Measurements from ENCODE around the gene AUTS2.

Gene AUTS2

GRCh38 chr7:70420381-70420662, 822.0 kb downstream of the AUTS2 start:
- no peaks in the 10 kb centered on the region for H3K4me1 ChIP-seq (ENCODE audit: control insufficient read depth in 1 of 2, insufficient read depth in 2 of 2, low read length in 2 of 2)
- H3K36me3 ChIP-seq (ENCODE audit: control insufficient read depth in 1 of 2, insufficient read depth in 2 of 2, low read length in 2 of 2), result no peaks in the 10 kb centered on the region
- no peak overlapping the region for H3K27ac ChIP-seq (ENCODE audit: low read length)
- no peaks in the 10 kb centered on the region for H3K27me3 ChIP-seq (ENCODE audit: low read depth, low read length)
- H3K9me3 ChIP-seq (ENCODE audit: control insufficient read depth in 1 of 2, low read length in 2 of 2), result no peaks in the 10 kb centered on the region
- H3K4me3 ChIP-seq (ENCODE audit: low read depth in 1 of 2, low read length in 2 of 2), result no peak overlapping the region

GRCh38 chr7:70421319-70421718, 823.0 kb downstream of the AUTS2 start:
- no peaks in the 10 kb centered on the region for H3K27me3 ChIP-seq (ENCODE audit: low read depth, low read length)
- H3K9me3 ChIP-seq (ENCODE audit: control insufficient read depth in 1 of 2, low read length in 2 of 2), result no peaks in the 10 kb centered on the region
- H3K36me3 ChIP-seq (ENCODE audit: control insufficient read depth in 1 of 2, insufficient read depth in 2 of 2, low read length in 2 of 2), result no peaks in the 10 kb centered on the region
- H3K27ac ChIP-seq (ENCODE audit: low read length), result no peak overlapping the region
- no peak overlapping the region for H3K4me3 ChIP-seq (ENCODE audit: low read depth in 1 of 2, low read length in 2 of 2)
- H3K4me1 ChIP-seq (ENCODE audit: control insufficient read depth in 1 of 2, insufficient read depth in 2 of 2, low read length in 2 of 2), result no peaks in the 10 kb centered on the region

GRCh38 chr7:70426249-70426880, 828.1 kb downstream of the AUTS2 start:
- no peaks in the 10 kb centered on the region for H3K36me3 ChIP-seq (ENCODE audit: control insufficient read depth in 1 of 2, insufficient read depth in 2 of 2, low read length in 2 of 2)
- H3K27me3 ChIP-seq (ENCODE audit: low read depth, low read length), result no peaks in the 10 kb centered on the region
- no peak overlapping the region for H3K4me3 ChIP-seq (ENCODE audit: low read depth in 1 of 2, low read length in 2 of 2)
- H3K9me3 ChIP-seq (ENCODE audit: control insufficient read depth in 1 of 2, low read length in 2 of 2), result no peaks in the 10 kb centered on the region
- H3K27ac ChIP-seq (ENCODE audit: low read length), result no peak overlapping the region
- no peaks in the 10 kb centered on the region for H3K4me1 ChIP-seq (ENCODE audit: control insufficient read depth in 1 of 2, insufficient read depth in 2 of 2, low read length in 2 of 2)

- Histone ChIP-seq H3K4me1 (ENCODE audit: control insufficient read depth in 1 of 2, insufficient read depth in 2 of 2, low read length in 2 of 2) (no peaks in the 10 kb centered on the region), H3K27ac (ENCODE audit: low read length) (no peak overlapping the region)
Measured at GRCh38 chr7:70432567-70433001, 834.3 kb downstream of the AUTS2 start.

GRCh38 chr7:70434376-70434775, 836.1 kb downstream of the AUTS2 start:
- Histone ChIP-seq H3K4me3 (ENCODE audit: low read depth in 1 of 2, low read length in 2 of 2) (no peak overlapping the region), H3K9me3 (ENCODE audit: control insufficient read depth in 1 of 2, low read length in 2 of 2) (no peaks in the 10 kb centered on the region), H3K27me3 (ENCODE audit: low read depth, low read length) (no peaks in the 10 kb centered on the region), H3K27ac (ENCODE audit: low read length) (no peak overlapping the region), H3K4me1 (ENCODE audit: control insufficient read depth in 1 of 2, insufficient read depth in 2 of 2, low read length in 2 of 2) (no peaks in the 10 kb centered on the region), H3K36me3 (ENCODE audit: control insufficient read depth in 1 of 2, insufficient read depth in 2 of 2, low read length in 2 of 2) (no peaks in the 10 kb centered on the region)

More at GRCh38 chr7:70432567-70433001, 834.3 kb downstream of the AUTS2 start:
- Histone ChIP-seq H3K4me3 (ENCODE audit: low read depth in 1 of 2, low read length in 2 of 2) (no peak overlapping the region), H3K36me3 (ENCODE audit: control insufficient read depth in 1 of 2, insufficient read depth in 2 of 2, low read length in 2 of 2) (no peaks in the 10 kb centered on the region), H3K27me3 (ENCODE audit: low read depth, low read length) (no peaks in the 10 kb centered on the region), H3K9me3 (ENCODE audit: control insufficient read depth in 1 of 2, low read length in 2 of 2) (no peaks in the 10 kb centered on the region)

- no peak overlapping the region for H3K27ac ChIP-seq (ENCODE audit: low read length)
- no peak overlapping the region for H3K4me3 ChIP-seq (ENCODE audit: low read depth in 1 of 2, low read length in 2 of 2)
- no peaks in the 10 kb centered on the region for H3K9me3 ChIP-seq (ENCODE audit: control insufficient read depth in 1 of 2, low read length in 2 of 2)
- no peaks in the 10 kb centered on the region for H3K36me3 ChIP-seq (ENCODE audit: control insufficient read depth in 1 of 2, insufficient read depth in 2 of 2, low read length in 2 of 2)
- H3K4me1 ChIP-seq (ENCODE audit: control insufficient read depth in 1 of 2, insufficient read depth in 2 of 2, low read length in 2 of 2), result no peaks in the 10 kb centered on the region
- H3K27me3 ChIP-seq (ENCODE audit: low read depth, low read length), result no peaks in the 10 kb centered on the region
Measured at GRCh38 chr7:70434821-70435220, 836.5 kb downstream of the AUTS2 start.

GRCh38 chr7:70435634-70436033, 837.4 kb downstream of the AUTS2 start:
- no peak overlapping the region for H3K4me3 ChIP-seq (ENCODE audit: low read depth in 1 of 2, low read length in 2 of 2)
- no peaks in the 10 kb centered on the region for H3K9me3 ChIP-seq (ENCODE audit: control insufficient read depth in 1 of 2, low read length in 2 of 2)
- H3K36me3 ChIP-seq (ENCODE audit: control insufficient read depth in 1 of 2, insufficient read depth in 2 of 2, low read length in 2 of 2), result no peaks in the 10 kb centered on the region
- no peaks in the 10 kb centered on the region for H3K4me1 ChIP-seq (ENCODE audit: control insufficient read depth in 1 of 2, insufficient read depth in 2 of 2, low read length in 2 of 2)
- no peaks in the 10 kb centered on the region for H3K27me3 ChIP-seq (ENCODE audit: low read depth, low read length)
- H3K27ac ChIP-seq (ENCODE audit: low read length), result no peak overlapping the region

- no peaks in the 10 kb centered on the region for H3K9me3 ChIP-seq (ENCODE audit: control insufficient read depth in 1 of 2, low read length in 2 of 2)
- no peak overlapping the region for H3K27ac ChIP-seq (ENCODE audit: low read length)
- H3K4me3 ChIP-seq (ENCODE audit: low read depth in 1 of 2, low read length in 2 of 2), result no peak overlapping the region
- H3K4me1 ChIP-seq (ENCODE audit: control insufficient read depth in 1 of 2, insufficient read depth in 2 of 2, low read length in 2 of 2), result no peaks in the 10 kb centered on the region
- no peaks in the 10 kb centered on the region for H3K27me3 ChIP-seq (ENCODE audit: low read depth, low read length)
- H3K36me3 ChIP-seq (ENCODE audit: control insufficient read depth in 1 of 2, insufficient read depth in 2 of 2, low read length in 2 of 2), result no peaks in the 10 kb centered on the region
Measured at GRCh38 chr7:70436790-70437350, 838.6 kb downstream of the AUTS2 start.

GRCh38 chr7:70439651-70440050, 841.4 kb downstream of the AUTS2 start:
- Histone ChIP-seq H3K9me3 (ENCODE audit: control insufficient read depth in 1 of 2, low read length in 2 of 2) (no peaks in the 10 kb centered on the region), H3K4me1 (ENCODE audit: control insufficient read depth in 1 of 2, insufficient read depth in 2 of 2, low read length in 2 of 2) (no peaks in the 10 kb centered on the region), H3K4me3 (ENCODE audit: low read depth in 1 of 2, low read length in 2 of 2) (no peak overlapping the region), H3K27ac (ENCODE audit: low read length) (no peak overlapping the region), H3K36me3 (ENCODE audit: control insufficient read depth in 1 of 2, insufficient read depth in 2 of 2, low read length in 2 of 2) (no peaks in the 10 kb centered on the region), H3K27me3 (ENCODE audit: low read depth, low read length) (no peaks in the 10 kb centered on the region)

- no peaks in the 10 kb centered on the region for H3K27me3 ChIP-seq (ENCODE audit: low read depth, low read length)
- H3K4me3 ChIP-seq (ENCODE audit: low read depth in 1 of 2, low read length in 2 of 2), result no peak overlapping the region
- H3K9me3 ChIP-seq (ENCODE audit: control insufficient read depth in 1 of 2, low read length in 2 of 2), result no peaks in the 10 kb centered on the region
- H3K4me1 ChIP-seq (ENCODE audit: control insufficient read depth in 1 of 2, insufficient read depth in 2 of 2, low read length in 2 of 2), result no peaks in the 10 kb centered on the region
- H3K36me3 ChIP-seq (ENCODE audit: control insufficient read depth in 1 of 2, insufficient read depth in 2 of 2, low read length in 2 of 2), result no peaks in the 10 kb centered on the region
- no peak overlapping the region for H3K27ac ChIP-seq (ENCODE audit: low read length)
Measured at GRCh38 chr7:70446448-70447143, 848.3 kb downstream of the AUTS2 start.

GRCh38 chr7:70448312-70448906, 850.1 kb downstream of the AUTS2 start:
- Histone ChIP-seq H3K36me3 (ENCODE audit: control insufficient read depth in 1 of 2, insufficient read depth in 2 of 2, low read length in 2 of 2) (no peaks in the 10 kb centered on the region), H3K9me3 (ENCODE audit: control insufficient read depth in 1 of 2, low read length in 2 of 2) (no peaks in the 10 kb centered on the region), H3K27ac (ENCODE audit: low read length) (no peak overlapping the region), H3K27me3 (ENCODE audit: low read depth, low read length) (no peaks in the 10 kb centered on the region), H3K4me1 (ENCODE audit: control insufficient read depth in 1 of 2, insufficient read depth in 2 of 2, low read length in 2 of 2) (no peaks in the 10 kb centered on the region), H3K4me3 (ENCODE audit: low read depth in 1 of 2, low read length in 2 of 2) (no peak overlapping the region)

Measured in muscle layer of duodenum (tissue), 2 donors.